Iris pigment epithelial cell (primary cell): ENCODE results near the gene IMPA2.

Experiments
- DNase-seq: peaks from one replicate; pipeline ENCODE4 v3.0.0-alpha.2; 2011; ENCODE audit warnings: low read depth

The IMPA2 gene

GRCh38 chr18:12008842-12009580, 27.7 kb downstream of the IMPA2 start:
- DNase-seq = no peak

GRCh38 chr18:12009581-12010140, 28.4 kb downstream of the IMPA2 start:
- no peak for DNase-seq

- no peak for DNase-seq
Observed at GRCh38 chr18:12010187-12010802, 29.0 kb downstream of the IMPA2 start.

- DNase-seq = no peak
Observed at GRCh38 chr18:12011199-12011956, 30.1 kb downstream of the IMPA2 start.

- peak; percentile 77 for DNase-seq
Observed at GRCh38 chr18:12011957-12012549, 30.7 kb downstream of the IMPA2 start.

GRCh38 chr18:12012697-12013096, 31.4 kb downstream of the IMPA2 start:
- DNase-seq = no peak

GRCh38 chr18:12013186-12013916, 32.0 kb downstream of the IMPA2 start:
- DNase-seq = no peak

- DNase-seq = no peak
Observed at GRCh38 chr18:12014086-12014485, 32.8 kb downstream of the IMPA2 start.

GRCh38 chr18:12014521-12015415, 33.5 kb downstream of the IMPA2 start:
- DNase-seq = no peak

- DNase-seq = peak; percentile 11
Observed at GRCh38 chr18:12015416-12016062, 34.2 kb downstream of the IMPA2 start.

GRCh38 chr18:12017081-12017480, 35.8 kb downstream of the IMPA2 start:
- no peak for DNase-seq

- no peak for DNase-seq
Observed at GRCh38 chr18:12018861-12019260, 37.6 kb downstream of the IMPA2 start.

- no peak for DNase-seq
Observed at GRCh38 chr18:12021077-12021476, 39.8 kb downstream of the IMPA2 start.

- no peak for DNase-seq
Observed at GRCh38 chr18:12021596-12021995, 40.3 kb downstream of the IMPA2 start.

- no peak for DNase-seq
Observed at GRCh38 chr18:12023375-12023774, 42.1 kb downstream of the IMPA2 start.

- DNase-seq = no peak
Observed at GRCh38 chr18:12026562-12026961, 45.3 kb downstream of the IMPA2 start.

GRCh38 chr18:12027046-12027445, 45.7 kb downstream of the IMPA2 start:
- no peak for DNase-seq

- DNase-seq = no peak
Observed at GRCh38 chr18:12027480-12027879, 46.2 kb downstream of the IMPA2 start.

GRCh38 chr18:12028040-12028628, 46.8 kb downstream of the IMPA2 start:
- DNase-seq = no peak

GRCh38 chr18:12028674-12029073, 47.4 kb downstream of the IMPA2 start:
- DNase-seq = no peak
